ENCODE measurements around the gene DENND4A. TPM values are rescaled to one million over a fixed set of nuclear protein-coding genes. Genes with fewer than 3 reads are reported as not detected.

DENND4A gene
- total RNA-seq, 1 donor from 2014 or later: 21.9 TPM

DNA sequence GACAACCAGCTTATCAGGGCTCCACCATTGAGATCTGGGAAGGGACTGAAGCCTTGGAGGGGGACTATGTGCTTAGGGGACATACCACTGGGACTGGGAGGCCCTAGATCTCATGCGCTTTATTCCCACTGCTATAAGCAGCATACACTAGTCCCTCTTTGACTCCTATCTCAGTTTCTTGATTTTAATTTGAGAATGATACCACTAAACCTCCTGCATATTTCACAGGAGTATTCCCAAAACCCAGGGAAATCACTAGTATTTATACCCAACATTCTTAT, 141.1 kb downstream of the DENND4A start:
- Histone ChIP-seq H3K27ac (no peak overlapping the region), H3K4me1 (no peaks in the 10 kb centered on the region), H3K9me3 (no peaks in the 10 kb centered on the region), H3K36me3 (peaks cover 3 to 18% of the 10 kb centered on the region in 2 donors), H3K27me3 (no peaks in the 10 kb centered on the region), H3K4me3 (no peak overlapping the region)
- intact Hi-C loops (cut with DNase I): no loop called here
- no peak for TF ChIP-seq CTCF (IDR thresholded peaks at IDR 0.05)
- no peak for DNase-seq (ENCODE audit: low spot score in 2 of 2)

- no peaks in the 10 kb centered on the region for H3K4me1 ChIP-seq
- no peaks in the 10 kb centered on the region for H3K27me3 ChIP-seq
- H3K4me3 ChIP-seq: no peak overlapping the region
- TF ChIP-seq CTCF (IDR thresholded peaks at IDR 0.05): no peak
- H3K27ac ChIP-seq: no peak overlapping the region
- H3K36me3 ChIP-seq: peaks cover 3 to 13% of the 10 kb centered on the region in 2 donors
- no peak for DNase-seq (ENCODE audit: low spot score in 2 of 2)
- no peaks in the 10 kb centered on the region for H3K9me3 ChIP-seq
- intact Hi-C loops (cut with DNase I): no loop called here
Observed at GRCh38 chr15:65650312-65651041, 141.6 kb downstream of the DENND4A start.

DNA sequence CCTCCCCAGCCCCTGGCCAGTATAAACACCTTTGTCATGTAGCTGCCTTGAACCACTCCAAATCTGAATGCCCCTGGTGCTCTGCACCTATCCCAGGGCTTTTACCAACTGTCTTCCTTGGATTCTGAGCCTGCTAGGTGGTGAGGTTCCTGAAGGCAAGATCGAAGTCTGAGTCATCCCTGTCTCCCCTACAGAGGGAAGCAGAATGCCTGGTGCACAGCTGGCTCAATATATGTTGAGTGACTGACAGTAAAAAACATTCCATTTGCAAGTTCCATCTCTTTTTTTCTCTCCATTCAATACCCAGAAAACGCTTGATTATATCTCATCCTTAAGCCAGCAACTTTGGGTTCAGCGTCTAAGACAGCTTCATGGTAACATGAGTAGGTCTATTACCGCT, 145.6 kb downstream of the DENND4A start:
- Histone ChIP-seq H3K9me3 (no peaks in the 10 kb centered on the region), H3K4me3 (no peak overlapping the region), H3K4me1 (no peaks in the 10 kb centered on the region), H3K36me3 (peaks cover 0 to 3% of the 10 kb centered on the region in 2 donors), H3K27ac (no peak overlapping the region), H3K27me3 (no peaks in the 10 kb centered on the region)
- DNase-seq (ENCODE audit: low spot score in 2 of 2): no peak
- TF ChIP-seq CTCF (IDR thresholded peaks at IDR 0.05): no peak
- intact Hi-C loops (cut with DNase I): no loop called here

- TF ChIP-seq CTCF (IDR thresholded peaks at IDR 0.05): no peak
- Histone ChIP-seq H3K36me3 (no peaks in the 10 kb centered on the region), H3K27me3 (no peaks in the 10 kb centered on the region), H3K4me1 (no peaks in the 10 kb centered on the region), H3K27ac (no peak overlapping the region), H3K9me3 (no peaks in the 10 kb centered on the region), H3K4me3 (no peak overlapping the region)
- no peak for DNase-seq (ENCODE audit: low spot score in 2 of 2)
- intact Hi-C loops (cut with DNase I): no loop called here
Observed at GRCh38 chr15:65645392-65645791, 146.7 kb downstream of the DENND4A start.

DNA sequence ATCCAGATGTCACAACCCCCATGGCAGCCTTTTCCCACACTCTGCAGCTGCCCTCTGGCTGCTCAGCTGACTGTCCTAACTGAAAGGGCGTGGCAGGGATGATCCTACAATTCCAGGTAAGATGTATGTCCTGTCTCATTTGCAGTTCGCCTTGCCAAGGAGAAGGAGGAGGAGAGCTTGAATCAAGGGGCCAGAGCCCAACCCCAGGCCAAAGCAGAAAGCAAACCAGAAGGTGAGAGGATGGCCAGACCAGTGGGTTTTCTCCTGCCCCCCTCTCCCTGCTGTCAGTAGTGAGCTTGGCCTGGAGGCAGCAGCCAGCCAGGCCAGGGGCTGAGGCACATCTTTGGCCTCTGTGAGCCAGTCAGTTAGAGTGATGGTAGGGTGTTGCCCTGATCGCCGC, 147.8 kb downstream of the DENND4A start:
- no peak overlapping the region for H3K27ac ChIP-seq
- no peak overlapping the region for H3K4me3 ChIP-seq
- no peak for TF ChIP-seq CTCF (IDR thresholded peaks at IDR 0.05)
- no peaks in the 10 kb centered on the region for H3K4me1 ChIP-seq
- no peaks in the 10 kb centered on the region for H3K27me3 ChIP-seq
- intact Hi-C loops (cut with DNase I): no loop called here
- no peaks in the 10 kb centered on the region for H3K9me3 ChIP-seq
- no peaks in the 10 kb centered on the region for H3K36me3 ChIP-seq
- no peak for DNase-seq (ENCODE audit: low spot score in 2 of 2)

GRCh38 chr15:65642594-65642993, 149.5 kb downstream of the DENND4A start:
- Histone ChIP-seq H3K4me1 (peaks cover 0 to 2% of the 10 kb centered on the region in 2 donors), H3K27me3 (no peaks in the 10 kb centered on the region), H3K36me3 (no peaks in the 10 kb centered on the region), H3K9me3 (no peaks in the 10 kb centered on the region), H3K27ac (no peak overlapping the region), H3K4me3 (no peak overlapping the region)
- intact Hi-C loops (cut with DNase I): no loop called here
- no peak for TF ChIP-seq CTCF (IDR thresholded peaks at IDR 0.05)
- DNase-seq (ENCODE audit: low spot score in 2 of 2): no peak
